Left ventricle myocardium inferior (tissue), 1 donor: ENCODE data around the gene PDZRN3. TPM values are rescaled to one million over a fixed set of nuclear protein-coding genes. Genes with fewer than 3 reads are reported as not detected.

Experiments used
- DNase-seq: peaks from one replicate; pipeline ENCODE4 v3.0.0-alpha.2; 2020
- H3K27ac ChIP-seq: fragments of 200-600 bp; replicated peaks from 2 replicates; pipeline ENCODE4 v1.8.0; 2021
- H3K27me3 ChIP-seq: fragments of 200-600 bp; 2 replicates; pipeline ENCODE4 v1.8.0; 2021; ENCODE audit warnings: low read depth
- H3K36me3 ChIP-seq: fragments of 200-600 bp; 2 replicates; pipeline ENCODE4 v1.8.0; 2021
- H3K4me1 ChIP-seq: fragments of 200-600 bp; 2 replicates; pipeline ENCODE4 v1.8.0; 2021
- H3K4me3 ChIP-seq: fragments of 200-600 bp; 2 replicates; pipeline ENCODE4 v1.8.0; 2021; ENCODE audit warnings: mild to moderate bottlenecking, moderate library complexity
- H3K9me3 ChIP-seq: fragments of 200-600 bp; replicated peaks from 2 replicates; pipeline ENCODE4 v1.8.0; 2021
- CTCF ChIP-seq: fragments of 200-600 bp; IDR thresholded peaks from 2 replicates; pipeline ENCODE4 v1.8.0; 2021; ENCODE audit warnings: antibody characterized with exemption, mild to moderate bottlenecking, borderline replicate concordance
- intact Hi-C: fragments of 100-400 bp; cut with micrococcal nuclease; formaldehyde crosslinking; loops from one replicate; pipeline ENCODE4 v1.11.0; 2022
- total RNA-seq: library from RNA; stranded (reverse); fragmentation: NEBNext Ultra II Directional; extraction: Animal tissue kit (Norgen Biotek cat#: 25700); gene quantifications from one replicate; pipeline ENCODE4 v1.2.1, GENCODE V29; 2021
- donor health status: DM: no; HTN: yes; CAD: no; lungs with severe emphysema.

Gene PDZRN3
- total RNA-seq, 1 donor from 2014 or later, result 114 TPM

- no peaks in the 10 kb centered on the region for H3K9me3 ChIP-seq
- H3K36me3 ChIP-seq, result no peaks in the 10 kb centered on the region
- H3K27me3 ChIP-seq, result no peaks in the 10 kb centered on the region
- H3K4me1 ChIP-seq, result peaks cover 60% of the 10 kb centered on the region
- intact Hi-C loops, result no loop called here
- H3K4me3 ChIP-seq, result no peak overlapping the region
- DNase-seq, result no peak
- TF ChIP-seq CTCF, result no peak
- H3K27ac ChIP-seq, result peak overlapping the region; percentile 42
These were observed 88.3 kb downstream of the PDZRN3 start for GRCh38 chr3:73536336-73536895.

- Histone ChIP-seq H3K36me3 (no peaks in the 10 kb centered on the region), H3K4me1 (peaks cover 63% of the 10 kb centered on the region), H3K27me3 (no peaks in the 10 kb centered on the region), H3K27ac (no peak overlapping the region), H3K4me3 (no peak overlapping the region), H3K9me3 (no peaks in the 10 kb centered on the region)
- intact Hi-C loops, result no loop called here
- DNase-seq, result no peak
- TF ChIP-seq CTCF, result no peak
These were observed 88.8 kb downstream of the PDZRN3 start for GRCh38 chr3:73535931-73536330.

- Histone ChIP-seq H3K4me3 (no peak overlapping the region), H3K36me3 (no peaks in the 10 kb centered on the region), H3K4me1 (peaks cover 71% of the 10 kb centered on the region), H3K27ac (no peak overlapping the region), H3K27me3 (no peaks in the 10 kb centered on the region), H3K9me3 (no peaks in the 10 kb centered on the region)
- TF ChIP-seq CTCF, result no peak
- DNase-seq, result no peak
- intact Hi-C loops, result no loop called here
These were observed 89.6 kb downstream of the PDZRN3 start for GRCh38 chr3:73535137-73535536.

- Histone ChIP-seq H3K4me1 (peaks cover 61% of the 10 kb centered on the region), H3K9me3 (no peaks in the 10 kb centered on the region), H3K36me3 (no peaks in the 10 kb centered on the region), H3K27me3 (no peaks in the 10 kb centered on the region), H3K27ac (peak overlapping the region; percentile 60), H3K4me3 (no peak overlapping the region)
- intact Hi-C loops, result no loop called here
- no peak for TF ChIP-seq CTCF
- no peak for DNase-seq
These were observed 94.7 kb downstream of the PDZRN3 start for GRCh38 chr3:73530022-73530396.

- intact Hi-C loops, result no loop called here
- TF ChIP-seq CTCF, result no peak
- no peak overlapping the region for H3K4me3 ChIP-seq
- peak overlapping the region; percentile 60 for H3K27ac ChIP-seq
- no peaks in the 10 kb centered on the region for H3K36me3 ChIP-seq
- H3K27me3 ChIP-seq, result no peaks in the 10 kb centered on the region
- no peak for DNase-seq
- H3K9me3 ChIP-seq, result no peaks in the 10 kb centered on the region
- H3K4me1 ChIP-seq, result peaks cover 58% of the 10 kb centered on the region
These were observed 95.3 kb downstream of the PDZRN3 start for GRCh38 chr3:73529308-73530021.
